ENCODE data around the gene SAMM50.

GRCh38 chr22:43972931-43973462 lies 17.8 kb downstream of the SAMM50 start:
- TF ChIP-seq CTCF (conservative IDR thresholded peaks at IDR 0.05; ENCODE audit: low read depth in 2 of 2): no peak
- TF ChIP-seq ETS1 (IDR thresholded peaks at IDR 0.05): no peak
- TF ChIP-seq REST (IDR thresholded peaks at IDR 0.05; ENCODE audit: unreplicated experiment): no peak
- no peak for TF ChIP-seq ZNF331 (CRISPR knock-in tag; IDR thresholded peaks at IDR 0.05; ENCODE audit: low read depth)
- TF ChIP-seq POLR2AphosphoS5 (IDR thresholded peaks at IDR 0.05; ENCODE audit: low read depth): no peak
